ENCODE measurements around the gene COBL.

DNA sequence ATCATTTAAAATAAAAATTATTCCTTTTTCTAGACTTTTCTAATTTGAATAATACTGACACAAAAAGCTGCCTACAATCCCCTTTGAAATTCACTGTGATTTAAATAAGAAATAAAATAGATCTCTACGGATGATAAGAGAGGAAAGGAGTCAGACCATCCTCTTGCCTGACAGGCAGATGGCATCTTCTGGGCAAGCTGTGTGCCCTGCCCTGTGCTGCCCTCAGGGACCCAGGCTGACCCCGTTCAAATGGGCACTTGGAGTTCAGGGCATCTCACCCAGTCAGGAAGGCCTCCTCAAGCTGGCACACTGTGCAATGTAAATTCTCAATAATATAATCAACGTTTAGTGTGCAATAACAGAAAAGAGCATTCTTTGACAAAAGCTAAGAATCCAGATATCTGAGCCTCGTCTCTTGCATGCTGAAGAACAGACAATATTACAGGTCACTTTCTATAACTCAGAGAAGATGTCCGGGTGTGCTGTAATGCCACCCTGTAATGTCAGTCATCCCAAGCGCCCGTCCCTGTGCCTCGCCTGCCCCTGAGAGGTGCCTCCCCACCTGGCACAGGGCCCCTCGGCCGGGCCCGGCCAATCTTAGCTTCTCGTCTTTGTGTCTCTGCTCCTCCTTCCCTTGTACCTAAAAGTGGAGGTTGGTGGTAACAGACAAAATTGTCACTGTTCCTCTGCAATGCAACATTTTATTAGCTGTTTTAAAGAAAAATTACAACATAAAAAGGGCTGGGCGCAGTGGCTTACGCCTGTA is 263.3 kb downstream of the COBL start:
- TF ChIP-seq CTCF (IDR thresholded peaks at IDR 0.05) (no peak), POLR2A (IDR thresholded peaks at IDR 0.05) (no peak)

All from prostate gland (tissue), 2 donors.